8988T (cell line): ENCODE results near the gene SLC23A1.
"Not testable (repeated sequence)": the region's sequence is repeated elsewhere in the genome, so short reads cannot be mapped to it uniquely, and the experiment has no call there.

ENCODE experiments used
- DNase-seq: peaks from one replicate; pipeline ENCODE4 v3.0.0; 2011

SLC23A1 gene

GRCh38 chr5:139383275-139383992 is at the start of gene SLC23A1:
SLC23A1 (minus strand) TSS chr5:139383297; CDS start chr5:139383253, 44 bp downstream.
- DNase-seq, result no peak

GRCh38 chr5:139431706-139432105 is 48.6 kb upstream of the SLC23A1 start:
- DNase-seq, result no peak

- no peak for DNase-seq
These were observed 46.9 kb upstream of the SLC23A1 start for GRCh38 chr5:139430015-139430414.

GRCh38 chr5:139426203-139426885 is 43.2 kb upstream of the SLC23A1 start:
- no peak for DNase-seq

GRCh38 chr5:139425497-139425896 is 42.4 kb upstream of the SLC23A1 start:
- DNase-seq, result no peak

DNA sequence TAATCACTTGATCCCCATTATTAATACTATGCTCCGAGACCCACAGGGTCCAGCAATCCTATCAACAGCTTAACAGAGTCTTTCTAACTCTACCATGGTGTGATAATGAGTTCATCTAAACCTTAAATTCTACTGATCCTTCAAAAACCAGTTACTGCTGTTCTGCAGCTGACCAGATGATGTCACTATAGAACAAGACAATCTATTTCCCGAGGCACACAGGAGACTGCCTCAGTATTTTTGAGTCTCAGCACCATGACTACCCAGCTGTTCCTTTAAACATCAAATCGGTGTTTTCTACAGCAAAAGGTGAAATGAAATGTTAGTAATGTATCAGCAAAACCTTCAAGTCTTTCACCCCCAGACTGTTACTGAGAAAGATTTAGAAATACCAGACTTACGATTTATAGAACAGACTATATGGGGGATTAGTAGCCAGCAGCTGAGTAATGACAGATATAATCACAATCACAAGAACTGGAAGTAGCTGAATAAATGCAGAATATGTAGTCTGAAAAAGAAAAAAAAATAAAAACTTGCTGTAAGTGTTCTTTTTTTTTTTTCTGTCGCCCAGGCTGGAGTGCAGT is 39.3 kb upstream of the SLC23A1 start:
- DNase-seq, result peak; percentile 61

GRCh38 chr5:139419226-139420192 is 36.4 kb upstream of the SLC23A1 start:
- DNase-seq, result no peak

GRCh38 chr5:139418793-139419192 is 35.7 kb upstream of the SLC23A1 start:
- no peak for DNase-seq

GRCh38 chr5:139417214-139417613 is 34.1 kb upstream of the SLC23A1 start:
- DNase-seq, result no peak

DNA sequence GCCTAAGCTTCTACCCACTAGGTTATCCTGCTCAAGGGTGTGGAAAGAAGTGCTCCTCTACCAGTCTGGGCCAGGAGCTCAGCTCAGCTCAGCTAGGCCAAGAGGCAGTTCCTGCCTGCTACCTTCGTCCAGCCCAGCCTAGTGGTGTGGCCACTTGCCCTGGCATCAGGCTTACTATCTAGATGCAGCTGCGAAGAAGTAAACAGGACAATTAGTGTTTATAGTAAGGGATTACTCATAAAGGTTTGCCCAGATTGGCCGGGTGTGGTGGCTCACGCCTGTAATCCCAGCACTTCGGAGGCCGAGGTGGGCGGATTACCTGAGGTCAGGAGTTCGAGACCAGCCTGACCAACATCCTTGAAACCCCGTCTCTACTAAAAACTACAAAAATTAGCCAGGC is 33.6 kb upstream of the SLC23A1 start:
- no peak for DNase-seq

DNA sequence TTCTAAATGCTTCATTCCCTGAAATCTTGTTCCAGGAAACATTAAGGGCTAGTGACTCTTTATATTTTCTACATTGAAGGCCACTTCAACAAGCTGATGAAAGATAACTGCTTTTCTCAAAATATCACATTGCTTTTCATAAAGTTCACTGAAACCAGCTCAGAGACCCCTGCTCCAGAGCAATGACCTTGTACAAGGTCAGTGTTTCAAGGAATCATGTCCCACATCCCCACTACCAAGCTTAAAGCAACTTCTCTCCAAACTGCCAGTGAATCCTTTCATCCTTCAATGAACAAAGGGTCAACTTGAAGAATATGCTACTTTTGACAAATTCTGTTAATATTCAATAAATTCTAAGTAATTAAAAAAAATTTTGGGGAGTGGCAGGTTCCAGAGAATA is 32.8 kb upstream of the SLC23A1 start:
- DNase-seq, result no peak

DNA sequence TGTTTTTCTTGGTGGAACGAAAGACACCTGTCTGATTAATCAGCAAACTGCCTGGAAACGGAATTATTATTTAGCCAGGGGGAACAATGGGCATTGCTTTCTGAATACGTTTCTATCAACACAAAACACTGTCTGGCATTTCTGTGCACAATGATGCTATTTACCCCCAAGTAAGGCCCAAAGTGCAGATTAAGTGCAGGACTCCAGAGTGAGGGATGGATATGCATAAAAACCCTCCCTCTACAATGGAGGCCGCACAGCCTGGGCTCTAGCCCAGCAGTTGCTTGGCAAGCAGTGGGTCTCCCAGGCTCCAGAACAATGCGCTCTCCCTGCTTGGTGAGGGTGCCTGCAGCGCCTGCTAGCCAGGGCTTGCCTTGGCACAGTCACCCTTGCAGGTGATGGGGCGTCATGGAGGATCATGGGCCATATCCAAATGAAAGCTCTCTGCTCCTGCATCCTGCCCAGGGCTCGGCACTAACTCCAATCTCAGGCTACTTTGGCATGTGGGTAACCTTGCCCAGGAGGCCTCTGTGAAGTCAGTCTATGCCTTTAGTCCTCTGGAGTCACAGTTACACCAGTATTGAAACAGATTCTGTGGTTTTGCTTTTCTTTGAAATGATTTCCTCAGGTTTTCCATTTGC is 32.2 kb upstream of the SLC23A1 start:
- DNase-seq, result no peak

- DNase-seq, result no peak
These were observed 31.6 kb upstream of the SLC23A1 start for GRCh38 chr5:139414581-139415130.

DNA sequence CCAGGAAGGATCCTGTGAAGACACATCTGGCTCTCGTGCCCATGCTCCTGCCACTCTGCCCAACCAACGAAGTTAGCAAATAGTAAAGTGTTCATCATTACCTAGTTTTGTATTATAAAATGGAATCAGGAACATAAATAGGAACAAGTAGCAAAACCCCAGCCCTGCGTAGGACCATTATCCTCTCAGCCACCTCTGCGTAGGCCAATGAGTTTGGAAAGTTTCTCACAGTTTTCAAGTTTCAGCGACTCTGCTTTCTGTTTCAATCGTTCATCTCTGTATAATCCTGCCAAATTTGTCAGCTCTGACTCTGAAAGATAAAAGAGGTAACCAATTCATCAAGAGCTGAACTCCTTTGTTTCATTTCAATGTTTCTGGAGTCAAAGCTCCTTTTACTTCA is 30.9 kb upstream of the SLC23A1 start:
- no peak for DNase-seq

GRCh38 chr5:139413153-139413552 is 30.1 kb upstream of the SLC23A1 start:
- no peak for DNase-seq

DNA sequence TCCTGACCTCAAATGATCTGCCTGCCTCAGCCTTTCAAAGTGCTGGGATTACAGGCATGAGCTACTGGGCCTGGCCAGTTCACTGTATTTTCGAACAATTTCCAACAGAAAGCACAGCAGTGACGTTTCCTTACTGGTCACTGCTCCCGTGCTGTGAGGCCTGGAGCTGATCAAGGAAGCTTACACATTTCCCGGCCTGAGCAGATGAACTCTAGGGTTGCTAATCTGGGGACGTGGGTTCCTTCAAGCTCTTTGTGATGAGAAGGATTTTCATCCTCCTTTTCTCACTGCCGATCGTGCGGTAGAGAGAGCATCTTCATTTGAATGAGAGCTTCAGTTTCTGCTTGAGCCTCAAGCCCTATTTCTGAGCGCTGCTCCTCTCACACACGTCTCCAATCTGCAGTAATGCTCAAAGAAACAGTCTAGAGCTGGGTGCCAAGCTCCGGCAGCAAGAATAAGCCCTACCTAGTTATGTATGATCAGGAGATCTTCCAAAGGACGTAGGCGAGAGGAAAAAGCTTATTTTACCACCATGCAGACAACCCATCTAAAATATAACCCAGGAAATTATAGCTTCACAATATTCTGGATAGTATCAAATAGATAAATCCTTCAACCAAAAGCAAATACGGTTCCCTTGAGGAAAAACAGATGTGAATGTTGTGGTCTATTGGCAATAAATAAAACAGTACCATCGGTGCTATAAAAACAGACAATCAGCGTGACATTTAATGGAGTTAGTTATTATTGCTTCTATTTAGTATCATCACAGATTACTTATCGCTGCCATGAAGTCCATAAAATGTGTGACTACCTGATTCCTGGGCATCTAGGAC is 28.1 kb upstream of the SLC23A1 start:
- no peak for DNase-seq

DNA sequence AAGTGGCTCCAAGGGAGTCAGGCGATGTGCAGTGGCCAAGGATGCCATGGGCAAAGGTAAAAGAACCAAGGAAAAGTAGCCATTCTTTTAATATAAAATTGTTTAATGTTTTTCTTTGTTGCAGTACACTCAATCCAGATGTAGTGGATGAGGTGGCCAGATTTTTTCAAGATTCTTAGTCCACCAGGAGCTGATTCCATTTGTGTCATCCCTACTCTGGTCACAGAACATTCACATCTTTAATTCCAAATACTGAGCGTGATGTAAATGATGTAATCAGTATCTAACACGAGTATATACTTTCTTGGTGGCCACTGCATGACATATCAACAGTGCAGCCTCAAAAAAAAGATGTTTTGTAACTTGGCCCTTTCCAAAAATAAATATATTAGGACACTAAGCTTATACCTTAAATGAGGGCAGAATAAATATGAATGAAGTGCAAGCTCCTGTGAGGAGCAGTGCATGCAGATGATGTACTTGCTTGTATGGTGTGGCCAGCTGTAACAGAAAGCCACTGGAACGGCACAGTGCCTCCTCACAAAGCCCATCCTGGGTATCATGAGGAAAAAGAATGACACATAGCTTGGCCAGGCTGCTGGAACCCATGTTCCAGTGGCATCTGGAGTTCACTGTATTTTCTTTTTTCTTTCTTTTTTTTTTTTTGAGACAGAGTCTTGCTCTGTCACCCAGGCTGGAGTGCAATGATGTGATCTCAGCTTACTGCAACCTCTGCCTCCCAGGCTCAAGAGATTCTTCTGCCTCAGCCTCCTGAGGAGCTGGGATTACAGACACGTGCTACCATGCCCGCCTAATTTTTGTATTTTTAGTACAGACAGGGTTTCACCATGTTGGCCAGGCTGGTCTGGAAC is 27.3 kb upstream of the SLC23A1 start:
- no peak for DNase-seq

- DNase-seq, result not testable (repeated sequence)
These were observed 26.0 kb upstream of the SLC23A1 start for GRCh38 chr5:139409116-139409515.

DNA sequence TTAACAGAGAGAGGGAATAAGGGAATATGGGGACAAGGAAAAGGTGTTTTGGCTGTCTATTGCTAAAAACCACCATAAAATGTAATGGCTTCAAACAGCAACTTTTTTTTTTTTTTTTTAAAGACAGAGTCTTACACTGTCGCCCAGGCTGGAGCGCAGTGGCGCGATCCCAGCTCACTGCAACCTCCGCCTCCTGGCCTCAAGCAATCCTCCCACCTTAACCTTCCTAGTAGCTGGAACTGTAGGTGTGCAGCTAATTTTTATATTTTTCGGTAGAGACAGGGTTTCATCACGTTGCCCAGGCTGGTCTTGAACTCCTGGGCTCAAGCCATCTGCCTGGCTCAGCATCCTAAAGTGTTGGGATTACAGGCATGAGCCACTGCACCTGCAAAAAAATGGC is 25.1 kb upstream of the SLC23A1 start:
- no peak for DNase-seq

- DNase-seq, result no peak
These were observed 24.4 kb upstream of the SLC23A1 start for GRCh38 chr5:139407517-139407916.
